Measurements from ENCODE around the gene NTN1.

NTN1 gene

DNA sequence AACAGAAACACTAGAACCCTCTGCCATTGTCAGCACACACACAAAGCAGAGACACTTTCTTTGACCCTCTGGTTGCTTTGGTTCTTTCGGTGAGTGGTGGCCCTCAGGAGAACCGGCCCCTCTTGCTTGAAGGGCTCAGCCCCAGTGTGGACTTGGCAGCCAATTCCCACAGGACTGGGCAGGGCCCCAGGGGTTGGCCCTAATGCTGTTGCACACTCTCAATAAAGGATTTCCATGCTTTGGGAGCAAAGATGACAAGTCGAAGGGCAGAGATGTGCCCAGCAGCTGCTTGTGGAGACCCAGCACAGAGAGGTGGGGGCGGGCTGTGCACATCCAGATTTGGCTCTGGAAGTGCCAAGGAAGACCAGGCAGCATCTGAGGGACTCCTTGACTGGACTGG, 149.0 kb downstream of the NTN1 start:
- DNase-seq: no peak

- DNase-seq: no peak
These were observed 149.5 kb downstream of the NTN1 start for GRCh38 chr17:9170853-9171252.

DNA sequence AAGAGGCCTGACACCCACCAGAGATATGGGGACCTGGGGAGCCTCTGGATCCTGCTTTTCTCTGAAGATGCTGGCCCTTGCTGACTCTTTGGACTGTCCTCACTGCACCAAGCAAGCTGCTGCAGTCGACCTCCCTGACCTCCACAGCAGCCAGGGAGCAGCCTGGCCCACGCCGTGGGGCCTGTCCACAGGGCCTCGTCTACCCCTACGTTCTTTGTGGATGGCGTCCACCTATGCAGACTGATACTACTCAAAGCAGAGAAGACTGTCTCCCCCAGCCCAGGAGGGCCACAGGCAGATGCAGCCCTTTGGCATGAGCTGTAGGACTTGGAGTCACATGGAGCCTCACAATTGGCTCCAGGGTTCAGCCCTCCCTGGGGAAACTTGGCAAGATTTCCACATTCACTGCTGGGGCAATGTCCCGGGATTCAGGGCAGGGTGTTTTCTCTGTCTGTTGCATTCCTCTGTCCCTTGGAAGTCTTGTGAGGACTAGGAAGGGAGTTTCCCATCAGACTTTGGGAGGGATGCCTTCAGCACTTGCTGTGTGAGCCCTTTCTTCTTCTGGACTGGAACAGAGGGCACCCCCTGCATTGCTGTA, 152.2 kb downstream of the NTN1 start:
- DNase-seq: no peak

- DNase-seq: no peak
These were observed 153.0 kb downstream of the NTN1 start for GRCh38 chr17:9174312-9174711.

DNA sequence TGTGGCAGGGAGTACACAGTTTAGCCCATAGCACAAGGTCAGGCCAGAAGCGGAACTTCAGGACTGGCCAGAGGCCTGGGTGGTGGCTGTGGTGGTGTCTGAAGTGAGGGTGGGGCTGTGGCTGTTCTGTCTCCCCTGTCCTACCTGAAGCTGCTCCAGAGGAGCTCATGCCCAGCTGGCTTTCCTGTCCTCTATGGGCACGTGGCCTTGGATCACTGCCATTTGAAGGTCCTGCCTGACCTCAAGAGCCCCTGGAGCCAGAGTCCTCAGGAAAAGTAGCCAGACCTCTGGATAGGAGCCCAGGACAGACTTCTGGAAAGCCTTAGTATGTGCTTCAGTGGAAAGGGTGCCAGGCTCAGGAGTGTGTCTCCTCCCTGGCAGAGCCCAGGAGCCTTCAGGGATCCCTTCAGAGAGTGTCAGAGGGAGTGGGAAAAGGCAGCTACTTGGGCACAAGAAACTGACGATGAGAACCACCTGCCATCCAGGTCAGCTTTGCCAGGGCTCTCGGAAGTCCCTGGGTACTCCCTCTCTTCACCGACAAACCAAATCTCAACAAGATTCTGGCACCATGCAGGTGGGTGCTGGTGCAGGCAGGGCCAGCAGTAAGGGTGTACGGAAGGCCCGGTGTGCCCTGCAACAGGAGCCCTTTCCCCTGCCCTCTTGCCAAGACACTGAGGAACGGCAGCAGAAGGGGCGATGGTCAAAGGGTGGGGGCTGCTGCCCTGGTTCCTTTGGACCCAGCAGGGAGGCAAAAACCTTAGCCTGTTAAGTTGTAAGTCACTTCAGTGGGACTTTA, 153.7 kb downstream of the NTN1 start:
- no peak for DNase-seq

DNA sequence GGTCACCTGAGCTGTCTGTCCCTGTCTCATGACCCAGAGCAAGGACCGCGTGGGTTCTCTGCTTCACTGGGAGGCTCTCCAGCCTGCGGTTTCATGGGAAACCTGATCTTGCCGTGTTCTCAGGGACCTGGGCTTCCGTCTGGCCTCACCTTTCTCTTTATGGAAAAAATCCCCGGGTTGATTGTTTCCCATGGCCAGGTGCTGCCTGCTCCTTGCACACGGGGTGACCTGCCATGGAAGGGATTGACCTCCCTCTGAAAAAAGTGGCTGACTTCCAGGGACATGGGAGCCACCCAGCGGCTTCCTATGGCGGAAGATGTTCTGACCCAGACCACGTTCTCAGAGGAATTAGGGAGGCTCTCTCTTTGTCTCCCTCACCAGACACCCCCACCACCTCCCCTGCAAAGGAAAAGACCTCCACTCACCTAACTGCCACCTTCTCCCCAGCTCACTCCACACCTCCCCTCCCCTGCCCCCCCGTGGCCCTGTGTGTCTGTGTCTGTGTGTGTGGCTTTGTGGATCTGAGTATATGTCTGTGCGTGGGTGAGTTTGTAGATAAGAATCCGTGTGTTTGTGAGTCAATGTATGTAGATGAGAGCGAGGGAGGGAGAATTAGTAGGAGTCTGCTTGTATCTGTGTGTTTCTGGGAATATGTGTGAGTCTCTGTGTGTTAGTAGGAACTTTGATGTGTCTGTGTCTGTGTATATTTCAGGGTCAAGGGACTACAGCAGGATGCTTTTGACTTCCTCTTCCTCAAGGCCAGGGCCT, 154.6 kb downstream of the NTN1 start:
- no peak for DNase-seq

DNA sequence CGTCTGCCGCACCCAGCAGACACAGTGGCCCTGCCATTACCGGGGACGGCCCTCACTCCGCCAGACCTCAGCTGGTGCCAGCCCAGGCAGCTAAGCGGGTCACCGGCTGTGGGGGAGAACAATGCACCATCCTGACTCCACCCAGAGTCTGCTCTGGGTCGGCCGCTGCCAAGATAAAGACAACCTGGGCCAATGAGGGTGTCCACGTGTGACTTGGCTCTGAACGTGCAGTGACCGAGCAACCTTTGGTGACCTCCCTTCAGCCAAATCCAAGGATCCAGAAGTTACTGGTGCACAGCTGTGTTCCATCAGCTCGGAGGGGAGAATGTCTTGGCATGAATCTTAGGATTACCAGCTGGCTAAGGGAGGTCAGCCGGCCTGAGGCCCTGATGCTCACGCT, 155.9 kb downstream of the NTN1 start:
- no peak for DNase-seq

DNA sequence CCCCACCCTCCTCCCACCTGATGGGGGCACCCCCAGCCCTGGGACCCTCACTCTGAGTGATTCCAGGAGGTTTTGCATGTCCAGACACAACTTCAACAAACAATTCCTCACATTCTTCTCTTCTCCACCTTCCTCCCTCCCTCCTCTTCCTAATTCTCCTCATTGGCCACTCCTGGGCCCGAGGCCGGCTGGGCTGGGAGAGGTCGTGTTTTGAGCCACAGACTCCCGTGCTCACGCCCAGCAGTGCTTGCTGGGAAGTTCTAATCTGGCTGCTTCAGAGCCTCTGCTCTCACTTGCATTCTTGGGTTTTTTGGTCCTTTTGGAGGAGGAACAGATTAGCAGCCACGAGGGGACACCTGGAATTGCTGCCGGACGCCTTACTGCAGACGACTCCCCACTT, 157.0 kb downstream of the NTN1 start:
- no peak for DNase-seq

- no peak for DNase-seq
These were observed 158.3 kb downstream of the NTN1 start for GRCh38 chr17:9179602-9180001.

- no peak for DNase-seq
These were observed 160.3 kb downstream of the NTN1 start for GRCh38 chr17:9181640-9182039.

DNA sequence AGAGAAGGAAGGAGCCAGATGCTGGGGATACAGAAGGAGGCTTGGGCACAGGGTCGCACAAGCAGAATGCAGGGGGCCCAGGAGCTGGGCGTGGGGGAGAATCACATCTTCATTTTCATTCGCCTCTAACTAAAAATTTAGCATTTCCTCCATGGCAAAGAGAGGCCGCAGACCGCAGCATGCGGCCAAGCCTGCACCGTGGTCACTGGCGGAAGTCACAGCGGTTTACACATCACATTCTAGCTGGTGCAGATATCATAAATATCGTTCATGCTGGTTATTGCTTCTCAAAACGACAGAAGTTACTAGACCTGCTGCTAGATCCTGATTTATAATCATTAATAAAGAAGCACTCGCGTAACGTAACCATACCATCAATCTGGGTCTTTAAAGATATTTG, 162.0 kb downstream of the NTN1 start:
- no peak for DNase-seq

DNA sequence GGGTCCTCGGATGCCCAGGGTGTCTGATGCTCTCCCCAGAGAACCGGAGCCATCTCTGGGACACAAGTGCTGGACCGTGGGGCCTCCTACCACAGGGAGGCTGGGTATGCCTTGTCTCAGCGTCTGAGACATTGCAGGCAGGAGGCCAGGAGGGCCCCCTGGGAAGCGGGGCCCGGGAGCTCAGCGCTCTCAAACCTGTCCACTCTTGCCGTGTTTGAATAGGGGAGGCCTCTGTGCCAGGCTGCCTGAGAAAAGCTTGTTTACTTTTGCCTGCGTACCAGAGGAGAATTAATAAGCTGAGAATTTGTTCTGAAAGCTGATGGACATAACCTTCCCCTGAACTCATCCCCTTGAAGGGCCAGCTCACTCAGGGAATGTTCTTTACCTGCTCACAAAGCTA, 163.8 kb downstream of the NTN1 start:
- DNase-seq: no peak

DNA sequence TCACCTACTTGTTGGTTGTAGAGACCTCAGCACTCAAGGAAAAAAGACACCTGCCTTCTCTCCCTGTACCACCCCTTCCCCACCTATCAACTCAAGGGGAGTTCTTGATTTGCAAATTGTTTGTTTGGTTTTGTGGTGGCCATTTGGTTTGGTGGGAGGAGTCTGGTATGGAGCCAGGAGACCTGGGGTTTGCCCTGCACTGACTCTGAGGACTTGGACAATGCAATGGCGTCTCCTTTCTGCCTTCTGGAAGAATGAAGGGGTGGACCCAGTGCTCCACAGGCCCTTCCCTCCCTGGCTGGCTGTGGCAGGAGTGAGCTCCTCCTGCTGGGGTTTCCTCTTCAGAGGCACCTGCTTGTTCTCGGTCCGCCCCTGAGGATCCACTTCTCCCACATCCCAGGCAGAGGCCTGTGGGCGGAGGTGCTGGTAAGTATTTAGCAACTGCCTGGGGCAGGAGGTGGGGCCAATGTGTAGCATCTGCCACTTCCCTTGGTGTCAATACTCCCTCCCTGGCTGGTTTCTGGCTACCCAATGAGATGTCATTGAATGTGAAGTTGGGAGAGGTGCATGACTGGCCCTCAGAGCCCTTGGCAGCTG, 164.5 kb downstream of the NTN1 start:
- no peak for DNase-seq

DNA sequence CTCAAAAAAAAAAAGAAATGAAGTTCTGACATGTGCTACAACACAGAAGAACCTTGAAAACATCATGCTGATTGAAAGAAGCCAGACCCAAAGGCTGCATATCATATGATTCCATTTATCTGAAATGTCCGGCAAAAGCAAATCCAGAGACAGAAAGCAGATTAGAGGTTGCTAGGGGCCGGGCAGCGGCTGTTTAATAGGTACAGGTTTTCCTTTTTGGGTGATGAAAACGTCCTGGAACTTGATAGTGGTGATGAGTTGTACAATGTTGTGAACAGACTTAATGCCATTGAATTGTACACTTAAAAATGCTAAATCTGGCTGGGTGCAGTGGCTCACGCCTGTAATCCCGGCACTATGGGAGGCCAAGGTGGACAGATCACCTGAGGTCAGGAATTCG, 166.5 kb downstream of the NTN1 start:
- no peak for DNase-seq

DNA sequence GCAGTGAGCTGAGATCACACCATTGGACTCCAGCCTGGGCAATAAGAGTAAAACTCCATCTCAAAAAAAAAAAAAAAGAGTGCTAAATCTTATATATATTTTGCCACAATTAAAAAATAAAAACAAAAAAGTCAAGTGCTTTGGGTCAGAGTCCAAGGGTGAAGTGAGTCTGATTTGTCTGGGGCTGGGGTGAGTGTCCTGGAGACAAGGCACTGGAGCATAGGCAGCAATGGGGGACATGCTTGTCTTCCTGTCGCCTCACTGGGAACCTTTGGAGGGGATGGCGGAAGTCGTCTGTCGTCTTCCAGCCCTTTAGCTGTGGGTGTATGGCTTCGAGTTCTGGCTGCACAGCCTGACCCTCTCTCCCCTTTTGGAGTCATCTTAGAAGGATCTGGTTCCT, 167.1 kb downstream of the NTN1 start:
- no peak for DNase-seq

GRCh38 chr17:9189870-9190269, 168.6 kb downstream of the NTN1 start:
- DNase-seq: no peak

DNA sequence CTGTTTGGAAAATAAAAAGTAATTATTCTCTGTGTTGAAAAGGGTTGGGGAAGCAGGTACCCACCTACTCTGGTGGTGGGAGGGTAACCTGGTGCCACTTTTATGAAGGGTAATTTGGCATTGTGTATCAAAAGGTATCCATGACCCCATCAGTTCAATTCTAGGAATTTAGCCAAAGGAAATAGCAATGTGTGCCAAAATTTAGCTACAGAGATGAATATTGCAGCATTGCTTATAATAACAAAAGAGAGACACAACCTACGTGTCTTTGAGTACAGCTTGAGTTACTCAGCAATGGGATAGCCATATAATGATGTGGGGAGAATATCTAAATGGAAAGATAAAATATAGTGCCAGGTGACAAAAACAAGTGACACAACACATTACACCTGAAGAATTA, 170.7 kb downstream of the NTN1 start:
- DNase-seq: no peak

DNA sequence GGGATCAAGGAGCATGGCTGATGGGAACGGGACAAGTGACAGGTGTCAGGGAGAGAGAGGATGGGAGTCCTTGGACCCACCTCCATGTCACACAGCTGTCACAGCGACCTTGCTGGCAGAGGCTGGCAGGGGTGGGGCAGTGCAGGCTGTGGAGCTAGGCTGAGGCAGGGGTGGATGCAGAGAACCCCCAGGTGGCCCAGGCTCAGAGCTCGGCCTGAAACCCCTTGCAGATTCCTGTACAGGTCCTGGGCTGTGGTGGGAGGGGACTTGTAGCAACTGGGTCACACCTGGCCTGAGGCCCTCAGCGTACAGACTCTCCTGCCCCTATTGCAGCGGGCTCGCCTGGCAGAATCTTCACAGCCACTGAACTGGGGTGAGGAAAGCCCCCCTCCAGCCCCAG, 174.1 kb downstream of the NTN1 start:
- no peak for DNase-seq

- no peak for DNase-seq
These were observed 174.8 kb downstream of the NTN1 start for GRCh38 chr17:9195961-9196670.

DNA sequence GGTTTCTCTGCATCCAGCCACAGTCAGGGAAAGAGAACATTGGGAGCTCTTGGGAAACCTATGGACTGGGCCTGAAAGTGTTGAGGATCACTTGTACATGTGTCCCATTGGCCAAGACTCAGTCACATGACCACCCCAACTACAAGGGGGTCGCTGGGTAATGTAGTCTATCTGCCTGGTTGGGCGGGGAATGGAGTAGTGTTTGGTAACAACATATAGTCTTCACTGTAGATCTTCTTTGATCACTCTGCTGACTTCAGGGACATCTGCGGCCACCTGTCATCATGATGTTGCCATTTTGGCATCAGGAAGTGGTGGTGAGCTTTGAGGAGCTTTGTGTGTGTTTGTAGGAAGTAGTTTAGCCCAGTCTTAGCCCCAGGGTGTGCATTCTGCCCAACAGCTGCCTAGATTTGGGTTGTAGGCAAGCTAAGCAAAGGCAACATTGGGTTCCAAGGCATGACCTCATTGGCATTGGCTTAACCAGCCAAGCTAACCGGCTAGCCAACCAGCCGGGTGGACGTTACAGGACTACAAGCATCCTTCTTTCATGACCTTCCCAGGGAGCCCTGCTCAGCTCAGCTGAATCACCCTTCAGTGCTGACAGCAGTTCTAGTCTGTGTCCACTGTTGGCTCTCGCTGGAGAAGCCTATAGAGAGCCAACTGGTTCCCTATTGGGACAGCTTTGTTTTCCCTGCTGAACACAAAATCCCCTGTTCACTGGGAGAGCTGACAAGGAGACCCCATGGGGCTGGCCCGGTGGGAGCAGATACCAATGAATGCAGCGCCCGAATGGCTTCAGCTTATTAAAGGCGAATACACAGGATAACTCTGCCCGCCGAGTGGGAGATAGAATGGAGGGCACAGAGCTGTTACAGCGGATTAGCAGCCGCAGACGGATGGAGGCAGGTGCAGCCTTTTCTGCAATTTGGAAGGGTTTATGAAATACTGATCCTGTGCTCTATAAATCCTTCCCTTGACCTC, 178.6 kb downstream of the NTN1 start:
- DNase-seq: no peak

DNA sequence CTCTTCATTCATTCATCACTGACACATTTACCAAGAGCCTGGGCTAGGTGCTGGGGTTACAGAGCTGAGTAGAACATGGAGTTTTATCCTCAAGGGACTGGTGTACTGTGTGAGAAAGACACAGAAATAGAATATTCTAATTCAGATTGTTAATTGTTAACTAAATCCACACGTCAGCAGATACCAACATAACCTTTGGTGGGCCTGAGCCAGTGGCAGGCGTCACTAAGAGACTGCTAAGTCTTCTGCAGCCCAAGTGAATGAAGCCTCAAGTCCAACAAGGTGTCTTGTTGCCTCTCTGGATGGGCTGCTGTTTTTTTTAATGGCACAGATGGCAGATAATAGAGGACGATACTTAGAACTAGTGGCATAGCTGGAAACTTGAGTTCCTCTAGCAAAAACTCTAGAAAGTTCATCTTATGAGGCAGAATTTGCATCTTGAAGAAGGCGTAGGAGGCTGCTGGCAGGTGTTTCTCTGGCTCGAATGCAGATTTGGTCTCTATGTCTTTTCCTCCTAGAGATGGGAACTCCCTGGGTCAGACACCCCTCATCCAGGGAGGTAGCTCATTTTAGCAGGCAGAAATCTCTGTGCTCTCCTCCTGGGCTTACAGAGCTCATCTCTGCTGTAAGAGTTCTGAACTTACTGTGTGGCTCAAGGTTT, 179.5 kb downstream of the NTN1 start:
- DNase-seq: no peak
